HepG2 (cell line): Measurements from ENCODE around the gene RIPOR1. TPM values are rescaled to one million over a fixed set of nuclear protein-coding genes. Genes with fewer than 3 reads are reported as not detected.

Source experiments
- ISX ChIP-seq: sonication (generic); formaldehyde crosslinking; conservative IDR thresholded peaks from 2 replicates; pipeline ENCODE4 v1.5.0; 2020; ENCODE audit warnings: missing genetic modification reagents
- KDM1A ChIP-seq: IDR thresholded peaks from 2 replicates; pipeline ENCODE4 v1.6.1; 2016; ENCODE audit warnings: missing compliant biosample characterization
- REL ChIP-seq: sonication (generic); formaldehyde crosslinking; conservative IDR thresholded peaks from 2 replicates; pipeline ENCODE4 v1.8.0; 2022; ENCODE audit warnings: mild to moderate bottlenecking, missing genetic modification reagents, moderate library complexity
- RXRA ChIP-seq: sonication (generic); formaldehyde crosslinking; IDR thresholded peaks from 2 replicates; pipeline ENCODE4 v1.5.1; 2020; ENCODE audit warnings: missing genetic modification reagents
- SAFB2 ChIP-seq: sonication (generic); formaldehyde crosslinking; IDR thresholded peaks from 2 replicates; pipeline ENCODE4 v1.5.1; 2020; ENCODE audit warnings: missing genetic modification reagents, low read depth, mild to moderate bottlenecking, borderline replicate concordance
- ZNF260 ChIP-seq: sonication (generic); formaldehyde crosslinking; IDR thresholded peaks from 2 replicates; pipeline ENCODE4 v1.4.0; 2020; ENCODE audit warnings: missing genetic modification reagents, low read depth, mild to moderate bottlenecking, borderline replicate concordance
- ZNF274 ChIP-seq: sonication (generic); formaldehyde crosslinking; IDR thresholded peaks from 2 replicates; pipeline ENCODE4 v1.5.1; 2020; ENCODE audit warnings: mild to moderate bottlenecking, missing genetic modification reagents
- ZNF552 ChIP-seq: sonication (generic); formaldehyde crosslinking; IDR thresholded peaks from 2 replicates; pipeline ENCODE4 v1.9.0; 2022; ENCODE audit warnings: missing genetic modification reagents, mild to moderate bottlenecking, borderline replicate concordance
- ZNF577 ChIP-seq: sonication (generic); formaldehyde crosslinking; IDR thresholded peaks from 2 replicates; pipeline ENCODE4 v1.4.0; 2020; ENCODE audit warnings: mild to moderate bottlenecking, low read depth, missing genetic modification reagents, borderline replicate concordance
- ZNF772 ChIP-seq: sonication (generic); formaldehyde crosslinking; IDR thresholded peaks from 2 replicates; pipeline ENCODE4 v1.5.0; 2020; ENCODE audit warnings: mild to moderate bottlenecking, missing genetic modification reagents
- polyA plus RNA-seq, 8 experiments: library from polyadenylated mRNA; depleted of rRNA in 3 of 8; stranded (reverse) in 7 of 8; unstranded in 1 of 8; fragments of >200 nt; fragmentation: Illumina TruSeq in 4 of 8; extraction: Trizol in 4 of 8; gene quantifications; 2 replicates each; pipeline versions ENCODE4 v1.2.1 to v1.2.3, GENCODE V29; 2011 to 2016; ENCODE audit warnings: low read depth in 4 of 8, missing spikeins in 1 of 8, mixed read lengths in 1 of 8; ENCODE audit not compliant: insufficient read depth in 1 of 8
- total RNA-seq, 5 experiments: library from RNA; depleted of rRNA; stranded (reverse); fragments of >200 nt; fragmentation: Illumina TruSeq; extraction: Trizol; gene quantifications; 2 replicates each; pipeline ENCODE4 v1.2.3, GENCODE V29; 2016; ENCODE audit warnings: low read depth in 1 of 5
- TF ChIP-seq, protein P1 (sequence below), 2 experiments: sonication (generic) in 1 of 2; formaldehyde crosslinking in 1 of 2; IDR thresholded peaks; 2 replicates each; pipeline versions ENCODE4 v1.6.1 to v1.9.0; 2014 to 2022; ENCODE audit warnings: antibody characterized with exemption in 1 of 2, borderline replicate concordance in 1 of 2, inconsistent platforms in 1 of 2, low read depth in 1 of 2, missing genetic modification reagents in 1 of 2
- TF ChIP-seq, protein P2 (sequence below): sonication (generic); formaldehyde crosslinking; IDR thresholded peaks from 2 replicates; pipeline ENCODE4 v1.5.1; 2020; ENCODE audit warnings: missing genetic modification reagents, mild to moderate bottlenecking, borderline replicate concordance
- TF ChIP-seq, protein P3 (sequence below): sonication (generic); formaldehyde crosslinking; conservative IDR thresholded peaks from 2 replicates; pipeline ENCODE4 v1.4.0; 2020; ENCODE audit warnings: missing genetic modification reagents
- TF ChIP-seq, protein P4 (sequence below): sonication (generic); formaldehyde crosslinking; IDR thresholded peaks from 2 replicates; pipeline ENCODE4 v1.4.0; 2020; ENCODE audit warnings: mild to moderate bottlenecking, missing genetic modification reagents
- TF ChIP-seq, protein P5 (sequence below): sonication (generic); formaldehyde crosslinking; IDR thresholded peaks from 2 replicates; pipeline ENCODE4 v1.8.1; 2023; ENCODE audit warnings: mild to moderate bottlenecking, missing genetic modification reagents

The RIPOR1 gene
- total and polyA plus RNA-seq, 2 of the 13 experiments (the other 11 are each of a cell fraction or from before 2014, with no cell fraction given), result 4.6 to 8.1 TPM

DNA sequence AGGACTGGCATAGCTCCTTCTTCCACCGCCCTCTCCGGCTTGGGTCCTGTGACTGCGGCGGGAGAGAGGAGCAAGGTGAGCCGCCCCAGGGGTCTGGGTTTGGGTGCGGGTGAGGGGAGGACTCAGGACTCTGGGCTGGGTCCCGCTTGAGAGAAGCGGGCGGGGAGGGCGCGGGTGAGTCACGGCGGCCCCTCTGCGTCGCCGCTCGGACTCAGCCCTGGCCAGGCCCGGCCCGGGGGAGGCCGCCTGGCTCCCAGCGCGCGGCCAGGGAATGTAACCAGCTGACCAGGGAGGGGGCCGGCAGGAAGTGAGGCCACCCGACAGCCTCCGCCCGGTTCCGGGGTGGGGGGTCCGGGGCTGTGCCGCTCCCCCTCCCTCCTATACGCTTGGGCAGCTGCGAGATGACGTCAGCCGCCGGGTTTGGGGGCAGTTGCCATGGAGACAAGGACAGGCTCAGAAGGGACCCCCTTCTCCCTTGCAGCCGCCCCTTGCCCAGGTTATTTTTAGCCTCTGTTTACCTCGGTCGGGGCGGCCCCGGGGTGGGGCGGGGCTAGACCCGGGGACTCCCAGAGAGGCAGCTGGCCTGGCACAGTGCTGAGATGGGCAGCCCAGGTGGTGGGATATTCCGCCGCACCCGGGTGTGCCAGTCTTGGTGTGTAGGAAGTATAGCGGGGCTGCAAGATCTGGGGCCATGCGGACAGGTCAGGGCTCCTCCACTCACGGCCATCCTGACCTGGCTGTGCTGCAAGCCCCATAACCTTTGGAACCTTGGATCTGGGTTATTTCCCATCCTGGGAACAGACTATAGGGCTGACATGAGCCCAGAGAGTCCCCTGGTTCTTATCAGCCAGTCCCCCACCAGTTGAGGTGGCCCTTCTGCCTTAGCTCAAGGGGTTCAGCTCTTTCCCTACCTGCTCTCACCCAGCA lies 1.6 kb downstream of the RIPOR1 start (continued):
- TF ChIP-seq, protein P1, sequence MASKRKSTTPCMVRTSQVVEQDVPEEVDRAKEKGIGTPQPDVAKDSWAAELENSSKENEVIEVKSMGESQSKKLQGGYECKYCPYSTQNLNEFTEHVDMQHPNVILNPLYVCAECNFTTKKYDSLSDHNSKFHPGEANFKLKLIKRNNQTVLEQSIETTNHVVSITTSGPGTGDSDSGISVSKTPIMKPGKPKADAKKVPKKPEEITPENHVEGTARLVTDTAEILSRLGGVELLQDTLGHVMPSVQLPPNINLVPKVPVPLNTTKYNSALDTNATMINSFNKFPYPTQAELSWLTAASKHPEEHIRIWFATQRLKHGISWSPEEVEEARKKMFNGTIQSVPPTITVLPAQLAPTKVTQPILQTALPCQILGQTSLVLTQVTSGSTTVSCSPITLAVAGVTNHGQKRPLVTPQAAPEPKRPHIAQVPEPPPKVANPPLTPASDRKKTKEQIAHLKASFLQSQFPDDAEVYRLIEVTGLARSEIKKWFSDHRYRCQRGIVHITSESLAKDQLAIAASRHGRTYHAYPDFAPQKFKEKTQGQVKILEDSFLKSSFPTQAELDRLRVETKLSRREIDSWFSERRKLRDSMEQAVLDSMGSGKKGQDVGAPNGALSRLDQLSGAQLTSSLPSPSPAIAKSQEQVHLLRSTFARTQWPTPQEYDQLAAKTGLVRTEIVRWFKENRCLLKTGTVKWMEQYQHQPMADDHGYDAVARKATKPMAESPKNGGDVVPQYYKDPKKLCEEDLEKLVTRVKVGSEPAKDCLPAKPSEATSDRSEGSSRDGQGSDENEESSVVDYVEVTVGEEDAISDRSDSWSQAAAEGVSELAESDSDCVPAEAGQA (IDR thresholded peaks at IDR 0.05; ENCODE audit: low read depth), result no peak
- TF ChIP-seq, protein P1 (CRISPR knock-in tag; IDR thresholded peaks at IDR 0.05; ENCODE audit: borderline replicate concordance), result no peak
- no peak for TF ChIP-seq ZNF260 (CRISPR knock-in tag)
- 0 out of 2 replicates have a peak, but pooled peaks have one; percentile 58 for TF ChIP-seq ZNF274
- TF ChIP-seq REL (CRISPR knock-in tag), result no peak
- TF ChIP-seq SAFB2 (CRISPR knock-in tag), result no peak
- TF ChIP-seq ZNF772 (CRISPR knock-in tag), result no peak
- no peak for TF ChIP-seq RXRA (CRISPR knock-in tag)
- TF ChIP-seq, protein P2, sequence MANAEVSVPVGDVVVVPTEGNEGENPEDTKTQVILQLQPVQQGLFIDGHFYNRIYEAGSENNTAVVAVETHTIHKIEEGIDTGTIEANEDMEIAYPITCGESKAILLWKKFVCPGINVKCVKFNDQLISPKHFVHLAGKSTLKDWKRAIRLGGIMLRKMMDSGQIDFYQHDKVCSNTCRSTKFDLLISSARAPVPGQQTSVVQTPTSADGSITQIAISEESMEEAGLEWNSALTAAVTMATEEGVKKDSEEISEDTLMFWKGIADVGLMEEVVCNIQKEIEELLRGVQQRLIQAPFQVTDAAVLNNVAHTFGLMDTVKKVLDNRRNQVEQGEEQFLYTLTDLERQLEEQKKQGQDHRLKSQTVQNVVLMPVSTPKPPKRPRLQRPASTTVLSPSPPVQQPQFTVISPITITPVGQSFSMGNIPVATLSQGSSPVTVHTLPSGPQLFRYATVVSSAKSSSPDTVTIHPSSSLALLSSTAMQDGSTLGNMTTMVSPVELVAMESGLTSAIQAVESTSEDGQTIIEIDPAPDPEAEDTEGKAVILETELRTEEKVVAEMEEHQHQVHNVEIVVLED (CRISPR knock-in tag), result no peak
- TF ChIP-seq, protein P3, sequence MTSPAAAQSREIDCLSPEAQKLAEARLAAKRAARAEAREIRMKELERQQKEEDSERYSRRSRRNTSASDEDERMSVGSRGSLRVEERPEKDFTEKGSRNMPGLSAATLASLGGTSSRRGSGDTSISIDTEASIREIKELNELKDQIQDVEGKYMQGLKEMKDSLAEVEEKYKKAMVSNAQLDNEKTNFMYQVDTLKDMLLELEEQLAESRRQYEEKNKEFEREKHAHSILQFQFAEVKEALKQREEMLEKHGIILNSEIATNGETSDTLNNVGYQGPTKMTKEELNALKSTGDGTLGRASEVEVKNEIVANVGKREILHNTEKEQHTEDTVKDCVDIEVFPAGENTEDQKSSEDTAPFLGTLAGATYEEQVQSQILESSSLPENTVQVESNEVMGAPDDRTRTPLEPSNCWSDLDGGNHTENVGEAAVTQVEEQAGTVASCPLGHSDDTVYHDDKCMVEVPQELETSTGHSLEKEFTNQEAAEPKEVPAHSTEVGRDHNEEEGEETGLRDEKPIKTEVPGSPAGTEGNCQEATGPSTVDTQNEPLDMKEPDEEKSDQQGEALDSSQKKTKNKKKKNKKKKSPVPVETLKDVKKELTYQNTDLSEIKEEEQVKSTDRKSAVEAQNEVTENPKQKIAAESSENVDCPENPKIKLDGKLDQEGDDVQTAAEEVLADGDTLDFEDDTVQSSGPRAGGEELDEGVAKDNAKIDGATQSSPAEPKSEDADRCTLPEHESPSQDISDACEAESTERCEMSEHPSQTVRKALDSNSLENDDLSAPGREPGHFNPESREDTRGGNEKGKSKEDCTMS (CRISPR knock-in tag), result no peak
- no peak; the same call in 1 of the 2 replicates for TF ChIP-seq KDM1A (CRISPR knock-in tag)
- 0 out of 2 replicates have a peak, but pooled peaks have one; percentile 15 for TF ChIP-seq ZNF552
- TF ChIP-seq, protein P4, sequence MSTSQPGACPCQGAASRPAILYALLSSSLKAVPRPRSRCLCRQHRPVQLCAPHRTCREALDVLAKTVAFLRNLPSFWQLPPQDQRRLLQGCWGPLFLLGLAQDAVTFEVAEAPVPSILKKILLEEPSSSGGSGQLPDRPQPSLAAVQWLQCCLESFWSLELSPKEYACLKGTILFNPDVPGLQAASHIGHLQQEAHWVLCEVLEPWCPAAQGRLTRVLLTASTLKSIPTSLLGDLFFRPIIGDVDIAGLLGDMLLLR (CRISPR knock-in tag), result no peak
- no peak for TF ChIP-seq ISX (CRISPR knock-in tag)
- TF ChIP-seq, protein P5, sequence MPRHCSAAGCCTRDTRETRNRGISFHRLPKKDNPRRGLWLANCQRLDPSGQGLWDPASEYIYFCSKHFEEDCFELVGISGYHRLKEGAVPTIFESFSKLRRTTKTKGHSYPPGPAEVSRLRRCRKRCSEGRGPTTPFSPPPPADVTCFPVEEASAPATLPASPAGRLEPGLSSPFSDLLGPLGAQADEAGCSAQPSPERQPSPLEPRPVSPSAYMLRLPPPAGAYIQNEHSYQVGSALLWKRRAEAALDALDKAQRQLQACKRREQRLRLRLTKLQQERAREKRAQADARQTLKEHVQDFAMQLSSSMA (CRISPR knock-in tag), result no peak
- no peak for TF ChIP-seq ZNF577
